Caki2 (cell line): ENCODE measurements around the gene PRKAA1. TPM values are rescaled to one million over a fixed set of nuclear protein-coding genes. Genes with fewer than 3 reads are reported as not detected.
"Not testable (repeated sequence)": the region's sequence is repeated elsewhere in the genome, so short reads cannot be mapped to it uniquely, and the experiment has no call there.

Source experiments
- DNase-seq: peaks from one replicate; pipeline ENCODE4 v3.0.0-alpha.2; 2015; ENCODE audit warnings: low read depth
- in situ Hi-C: cut with HindIII; loops from 2 replicates; pipeline ENCODE4 v1.10.0; 2016; ENCODE audit warnings: low sequenced_read_pairs, low pct_unique_long_range_greater_than_20kb, mixed read lengths
- total RNA-seq: library from RNA; depleted of rRNA; stranded (reverse); fragments of >200 nt; shearing (Covaris generic); gene quantifications from 2 replicates; pipeline ENCODE4 v1.2.3, GENCODE V29; 2014; ENCODE audit warnings: low replicate concordance

Gene PRKAA1
- total RNA-seq, 1 experiment from 2014 or later, result 83.2 TPM

DNA sequence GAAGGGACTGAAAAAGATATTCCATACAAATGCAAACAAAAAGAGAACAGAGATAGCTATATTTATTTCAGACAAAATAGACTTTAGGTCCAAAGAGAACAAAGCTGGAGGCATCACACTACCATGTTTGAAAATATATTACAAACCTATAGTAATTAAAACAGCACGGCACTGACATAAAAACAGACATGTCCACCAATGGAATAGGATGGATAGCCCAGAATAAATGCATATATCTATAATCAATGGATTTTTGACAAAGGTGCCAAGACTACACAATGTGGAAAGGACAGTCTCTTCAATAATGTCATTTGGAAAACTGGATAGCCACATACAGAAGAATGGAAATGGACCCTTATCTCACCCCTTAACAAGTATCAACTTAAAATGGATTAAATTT, 10.2 kb downstream of the PRKAA1 start:
- in situ Hi-C loops, result no loop called here
- no peak for DNase-seq

DNA sequence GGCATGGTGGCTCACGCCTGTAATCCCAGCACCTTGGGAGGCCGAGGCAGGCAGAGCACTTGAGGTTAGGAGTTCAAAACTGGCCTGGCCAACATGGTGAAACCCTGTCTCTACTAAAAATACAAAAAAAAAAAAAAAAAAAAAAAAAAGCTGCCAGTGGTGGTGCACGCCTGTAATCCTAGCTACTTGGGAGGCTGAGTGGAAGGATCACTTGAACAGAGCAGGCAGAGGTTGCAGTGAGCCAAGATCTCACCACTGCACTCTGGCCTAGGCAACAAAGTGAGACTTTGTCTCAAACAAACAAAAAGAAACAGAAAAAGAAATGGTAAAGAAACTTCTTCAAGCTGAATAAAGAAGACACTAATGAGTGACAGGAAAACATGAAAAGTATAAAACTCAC, 11.5 kb downstream of the PRKAA1 start:
- DNase-seq, in situ Hi-C loops: not testable (repeated sequence)

- no peak for DNase-seq
- in situ Hi-C loops, result no loop called here
These were observed 13.3 kb downstream of the PRKAA1 start for GRCh38 chr5:40784916-40785315.

DNA sequence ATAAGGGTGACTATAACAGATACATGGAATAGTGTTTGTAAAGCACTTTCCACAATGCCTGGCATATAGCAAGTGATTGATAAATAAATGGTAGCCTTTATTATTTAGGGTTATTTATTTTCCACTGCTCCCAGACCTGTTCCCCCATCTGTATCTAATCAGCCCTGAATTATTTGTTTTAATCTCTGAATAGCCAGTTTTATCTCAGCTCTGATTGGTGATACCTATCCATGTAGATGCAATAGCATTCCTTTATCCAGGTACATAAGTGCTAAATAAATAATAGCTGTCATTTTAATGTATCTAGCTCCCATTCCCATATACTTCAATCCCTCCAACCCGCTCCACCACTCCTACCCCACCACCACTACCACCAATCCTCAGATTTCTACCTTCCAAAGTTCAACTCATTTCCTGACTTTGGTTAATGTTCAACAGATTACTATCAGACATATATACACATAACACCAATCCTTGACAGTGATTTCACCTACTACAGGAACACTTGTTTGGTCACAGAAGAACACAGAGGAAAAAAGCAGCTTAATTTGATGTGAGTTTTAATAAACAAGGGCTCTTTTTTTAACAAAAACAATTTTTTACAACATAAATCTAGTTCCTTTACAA, 14.0 kb downstream of the PRKAA1 start:
- in situ Hi-C loops, result no loop called here
- peak; percentile 21 for DNase-seq

DNA sequence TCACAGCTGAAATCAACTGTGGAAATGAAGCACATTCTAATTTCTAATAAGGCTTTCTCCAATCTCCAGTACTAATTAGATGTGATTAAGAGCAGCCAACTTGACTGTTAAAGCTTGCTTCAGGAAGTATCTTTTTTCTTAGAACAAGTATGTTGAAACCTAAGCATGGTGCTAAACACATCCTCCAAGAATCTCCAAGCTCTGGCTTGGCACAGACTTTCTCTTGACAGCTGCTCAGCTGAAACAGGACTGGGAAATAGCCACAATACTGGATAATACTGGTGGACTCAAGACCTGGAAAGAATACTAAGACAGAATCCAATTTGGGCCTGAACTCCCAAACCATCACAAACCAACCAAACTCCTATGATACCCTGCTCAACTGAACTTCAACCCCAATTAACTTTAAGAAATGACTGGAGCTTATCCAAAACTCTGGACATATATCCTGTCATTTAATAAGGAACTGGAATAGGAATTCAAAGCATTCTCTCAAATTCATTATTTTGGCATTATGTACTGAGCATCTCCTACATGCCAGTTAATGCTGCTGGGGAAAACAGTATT, 16.2 kb downstream of the PRKAA1 start:
- DNase-seq, result no peak

DNA sequence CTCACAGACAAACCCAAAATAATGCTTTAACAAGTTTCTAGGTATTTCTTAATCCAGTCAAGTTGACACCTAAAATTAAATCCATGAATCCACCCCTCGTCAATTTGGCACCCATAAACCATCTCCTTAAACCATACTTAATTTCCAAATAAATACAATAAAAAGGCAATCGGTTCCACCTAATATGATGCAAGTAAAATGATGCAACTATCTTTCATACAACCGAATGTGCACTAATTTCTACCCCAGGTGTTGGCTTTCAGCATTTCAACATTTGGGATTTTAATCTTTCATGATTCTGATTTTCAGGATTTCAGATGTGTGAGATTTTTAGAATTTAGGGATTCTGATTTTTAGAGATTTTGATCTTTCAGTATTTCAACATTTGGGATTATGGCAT, 17.3 kb downstream of the PRKAA1 start:
- in situ Hi-C loops, result no loop called here

More for the DNA sequence above, 16.2 kb downstream of the PRKAA1 start:
- in situ Hi-C loops, result no loop called here

DNA sequence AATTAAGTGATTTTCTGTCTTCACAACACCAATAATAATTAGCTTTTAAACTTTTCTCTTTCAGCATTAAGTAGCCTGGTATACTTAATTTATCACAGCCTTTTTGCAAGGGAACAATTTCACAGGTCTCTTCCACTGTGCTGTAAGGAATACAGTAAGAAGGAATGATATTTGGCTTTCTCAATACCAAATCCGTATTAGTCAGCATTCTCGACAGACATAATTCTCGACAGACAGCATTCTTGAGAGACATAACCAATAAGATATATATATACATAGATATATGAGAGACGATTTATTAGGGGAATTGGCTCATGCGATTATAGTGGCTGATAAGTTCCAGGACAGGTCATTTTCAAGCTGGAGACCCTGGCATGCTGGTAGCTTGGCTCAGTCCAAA, 18.0 kb downstream of the PRKAA1 start:
- in situ Hi-C loops, result no loop called here
- no peak for DNase-seq

More for the DNA sequence above, 17.3 kb downstream of the PRKAA1 start:
- no peak for DNase-seq

DNA sequence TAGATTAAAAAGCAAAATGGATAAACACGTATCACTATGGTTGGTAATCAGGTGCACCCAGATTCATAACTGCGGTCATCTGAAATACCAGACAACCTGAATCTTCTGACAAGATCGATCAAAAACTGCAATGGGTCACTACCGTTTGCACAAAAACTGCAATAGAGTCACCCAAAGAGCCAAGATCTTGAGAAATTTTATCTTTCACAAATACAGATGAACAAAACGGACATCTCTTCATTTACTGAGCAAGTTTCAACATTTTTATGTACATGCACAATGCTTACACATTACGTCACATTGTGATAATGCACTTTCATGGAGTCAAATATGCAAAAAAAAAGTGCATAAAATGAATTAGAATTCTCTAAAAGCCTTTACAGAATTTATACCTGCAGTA, 18.6 kb downstream of the PRKAA1 start:
- no peak for DNase-seq
- in situ Hi-C loops, result no loop called here

DNA sequence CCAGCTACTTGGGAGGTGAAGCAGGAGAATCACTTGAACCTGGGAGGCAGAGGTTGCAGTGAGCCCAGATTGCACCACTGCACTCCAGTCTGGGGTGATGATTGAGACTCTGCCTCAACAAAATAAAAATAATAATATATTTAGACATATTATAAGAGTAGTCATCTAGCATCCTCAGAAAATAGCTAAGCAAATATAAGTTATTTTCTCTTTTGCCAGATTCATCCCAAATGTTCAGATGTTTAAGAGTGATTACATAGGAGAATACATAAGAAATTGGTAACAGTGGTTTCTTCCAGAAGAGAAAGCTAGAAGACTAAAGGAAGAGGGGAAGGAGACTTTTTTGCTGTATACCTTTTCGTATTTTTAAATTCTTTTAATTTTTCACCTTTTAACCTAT, 20.0 kb downstream of the PRKAA1 start:
- no peak for DNase-seq
- in situ Hi-C loops, result no loop called here

- in situ Hi-C loops, result no loop called here
- no peak for DNase-seq
These were observed 21.6 kb downstream of the PRKAA1 start for GRCh38 chr5:40776658-40776977.

GRCh38 chr5:40775846-40776657, 22.1 kb downstream of the PRKAA1 start:
- no peak for DNase-seq
- in situ Hi-C loops, result no loop called here

DNA sequence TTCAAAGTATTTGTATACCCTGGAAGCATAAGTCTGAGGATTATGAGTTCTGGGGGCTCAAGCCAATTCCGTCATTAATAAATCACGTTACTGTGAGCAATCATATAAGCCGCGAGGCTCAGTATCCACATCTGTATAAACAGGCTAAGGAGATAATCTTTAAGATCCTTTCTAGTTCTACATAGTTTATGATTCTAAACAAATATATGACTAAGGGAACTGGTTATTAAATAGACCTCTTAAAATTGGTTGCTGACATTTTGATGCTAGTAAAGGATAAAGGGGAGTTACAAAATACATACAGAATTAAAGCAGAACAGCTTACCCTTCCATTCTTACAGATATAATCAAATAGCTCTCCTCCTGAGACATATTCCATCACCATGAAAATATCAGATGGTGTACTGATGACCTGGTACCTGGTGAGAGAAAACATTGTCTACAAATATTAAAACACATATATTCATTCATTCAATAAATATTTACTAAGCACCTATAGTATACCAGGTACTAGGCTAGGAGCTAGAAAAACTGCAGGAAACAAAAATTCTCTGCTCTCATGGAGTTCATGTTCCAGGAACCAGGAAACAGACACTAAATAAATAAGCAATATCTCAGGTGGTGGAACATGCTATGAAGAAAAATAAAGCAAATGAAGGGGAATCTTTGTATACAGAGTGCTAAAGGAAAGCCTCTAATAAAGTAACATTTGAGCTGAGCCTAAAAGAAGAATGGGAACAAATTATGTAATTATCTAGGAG, 22.9 kb downstream of the PRKAA1 start:
- in situ Hi-C loops, result no loop called here
- DNase-seq, result no peak

DNA sequence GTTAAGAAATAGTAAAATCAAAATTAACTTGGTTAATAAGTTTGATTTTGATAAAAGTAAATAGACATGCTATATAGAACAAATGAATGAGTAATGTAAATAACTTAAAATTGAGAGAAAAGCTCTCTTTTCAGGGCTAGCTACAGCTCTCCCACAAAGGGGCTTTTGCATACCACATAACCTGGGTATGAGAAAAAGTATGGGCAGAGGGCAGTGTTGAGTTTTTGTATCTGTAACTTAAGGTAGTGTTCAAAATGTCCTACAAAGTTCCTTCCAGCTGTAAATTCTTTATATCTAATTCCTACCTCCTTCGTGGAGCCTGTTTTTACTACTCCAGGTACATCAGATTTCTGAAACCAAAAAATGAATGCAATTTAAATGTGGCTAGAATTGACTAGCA, 23.6 kb downstream of the PRKAA1 start:
- in situ Hi-C loops, result no loop called here
- DNase-seq, result no peak

- in situ Hi-C loops, result no loop called here
- DNase-seq, result no peak
These were observed 27.4 kb downstream of the PRKAA1 start for GRCh38 chr5:40770764-40771163.

- DNase-seq, result no peak
- in situ Hi-C loops, result no loop called here
These were observed 35.5 kb downstream of the PRKAA1 start for GRCh38 chr5:40762705-40763104.

GRCh38 chr5:40757400-40757799, 40.8 kb downstream of the PRKAA1 start:
- in situ Hi-C loops, result no loop called here

GRCh38 chr5:40755407-40756365, 42.5 kb downstream of the PRKAA1 start, which contains the start of gene TTC33:
Gene TTC33 (minus strand): TSS chr5:40755961. CDS start chr5:40747018, 8,943 bp downstream.
- in situ Hi-C loops, result no loop called here
- DNase-seq, result peak; percentile 93

More at GRCh38 chr5:40757400-40757799, 40.8 kb downstream of the PRKAA1 start:
- no peak for DNase-seq

- DNase-seq, result peak; percentile 69
- in situ Hi-C loops, result no loop called here
These were observed 43.1 kb downstream of the PRKAA1 start for GRCh38 chr5:40755093-40755406.
